GM19395 (cell line): ENCODE data around the gene TMEM11.
A peak's percentile ranks its signal among the peaks of the same experiment; 100 is the strongest.

Source experiments
- ATAC-seq: cut with Tn5 transposase; IDR thresholded peaks from one replicate; pipeline ENCODE4 v1.9.1; 2021; ENCODE audit warnings: mild to moderate bottlenecking, moderate library complexity; ENCODE audit not compliant: unreplicated experiment

TMEM11 gene

DNA sequence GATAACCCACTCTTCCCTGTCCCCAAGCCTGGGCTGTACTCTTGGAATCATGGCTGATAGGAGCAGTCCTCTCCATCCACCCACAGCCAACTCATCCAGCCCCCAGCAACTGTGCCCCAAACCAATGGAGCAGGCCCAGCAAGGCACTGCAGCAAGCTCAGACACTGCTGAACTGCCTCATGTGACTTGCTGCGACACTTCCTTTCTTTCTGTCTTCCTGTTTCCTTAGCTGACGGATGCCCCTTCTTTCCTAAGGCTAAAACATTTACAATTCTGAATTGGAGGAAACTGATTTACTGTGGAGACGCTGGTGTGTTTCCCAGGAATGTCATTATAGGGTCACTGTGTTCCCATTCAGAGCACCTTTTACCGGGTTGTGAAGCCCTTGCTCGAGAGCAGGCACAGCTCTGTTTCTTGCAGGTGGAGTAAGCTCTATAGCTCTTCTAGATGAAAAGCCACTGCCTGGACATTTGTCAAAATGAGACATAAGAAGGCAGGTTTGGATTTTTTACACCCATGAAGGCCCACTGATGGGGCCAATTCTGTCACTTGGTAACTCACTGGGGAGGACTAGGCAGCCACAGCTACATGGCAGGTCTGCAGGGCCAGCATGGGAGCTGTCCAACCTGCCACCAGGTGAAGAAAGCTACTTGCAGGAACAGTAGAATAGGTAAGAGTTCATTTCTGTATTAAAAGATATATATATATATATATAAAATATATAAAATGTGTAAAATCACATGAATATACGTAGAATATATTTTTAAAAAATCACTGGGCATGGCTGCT lies 27.4 kb downstream of the TMEM11 start:
- no peak for ATAC-seq

DNA sequence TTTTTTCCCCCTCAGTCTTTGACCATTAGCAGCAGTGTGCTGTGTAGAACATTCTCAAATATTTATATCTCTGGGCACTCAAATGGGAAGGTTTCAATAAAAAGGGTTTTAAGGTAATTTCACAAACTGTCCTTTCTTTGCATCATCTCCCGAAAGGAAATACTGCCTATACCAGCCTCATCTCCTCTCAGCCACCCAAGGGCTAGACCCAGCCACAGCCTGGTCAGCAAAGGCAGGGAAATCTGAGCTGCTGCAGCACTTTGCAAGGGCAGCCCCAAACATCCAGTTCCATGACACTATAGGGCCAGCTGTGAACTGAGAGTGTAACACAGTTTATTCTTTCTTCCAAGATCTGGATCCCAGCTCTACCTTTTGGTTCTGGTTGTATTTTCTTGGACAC lies 28.9 kb downstream of the TMEM11 start:
- no peak for ATAC-seq

DNA sequence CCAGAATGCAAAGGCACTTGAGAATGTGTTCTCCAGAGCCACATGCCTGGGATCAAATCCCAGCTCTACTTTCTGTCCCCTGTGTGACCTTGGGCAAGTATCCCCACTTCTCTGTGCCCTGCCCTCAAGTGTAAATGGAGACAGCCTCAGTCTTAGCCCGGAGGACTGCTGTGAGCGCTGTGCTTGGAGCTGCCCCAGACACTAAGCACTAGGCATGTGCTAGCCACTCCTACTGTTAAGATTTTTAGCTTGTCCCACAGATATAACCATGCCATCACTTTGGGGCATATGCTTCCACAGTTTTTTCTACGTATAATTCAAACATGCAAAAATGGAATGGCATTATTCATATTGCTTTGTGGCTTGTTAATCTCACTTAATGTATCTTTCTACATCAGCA lies 29.4 kb downstream of the TMEM11 start:
- ATAC-seq: no peak

DNA sequence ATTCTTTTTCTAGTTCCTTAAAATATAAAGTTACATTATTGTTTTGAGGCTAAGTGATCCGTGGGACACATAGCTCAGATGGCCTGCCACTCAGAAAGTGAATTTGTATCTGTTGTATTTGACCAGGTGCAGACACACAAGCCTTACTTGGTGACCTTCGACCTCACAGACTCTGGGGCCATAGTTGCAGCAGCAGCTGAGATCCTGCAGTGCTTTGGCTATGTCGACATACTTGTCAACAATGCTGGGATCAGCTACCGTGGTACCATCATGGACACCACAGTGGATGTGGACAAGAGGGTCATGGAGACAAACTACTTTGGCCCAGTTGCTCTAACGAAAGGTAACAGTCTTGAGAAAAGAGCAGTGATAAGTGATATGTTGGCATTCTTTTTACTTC lies 30.5 kb downstream of the TMEM11 start:
- ATAC-seq: no peak

DNA sequence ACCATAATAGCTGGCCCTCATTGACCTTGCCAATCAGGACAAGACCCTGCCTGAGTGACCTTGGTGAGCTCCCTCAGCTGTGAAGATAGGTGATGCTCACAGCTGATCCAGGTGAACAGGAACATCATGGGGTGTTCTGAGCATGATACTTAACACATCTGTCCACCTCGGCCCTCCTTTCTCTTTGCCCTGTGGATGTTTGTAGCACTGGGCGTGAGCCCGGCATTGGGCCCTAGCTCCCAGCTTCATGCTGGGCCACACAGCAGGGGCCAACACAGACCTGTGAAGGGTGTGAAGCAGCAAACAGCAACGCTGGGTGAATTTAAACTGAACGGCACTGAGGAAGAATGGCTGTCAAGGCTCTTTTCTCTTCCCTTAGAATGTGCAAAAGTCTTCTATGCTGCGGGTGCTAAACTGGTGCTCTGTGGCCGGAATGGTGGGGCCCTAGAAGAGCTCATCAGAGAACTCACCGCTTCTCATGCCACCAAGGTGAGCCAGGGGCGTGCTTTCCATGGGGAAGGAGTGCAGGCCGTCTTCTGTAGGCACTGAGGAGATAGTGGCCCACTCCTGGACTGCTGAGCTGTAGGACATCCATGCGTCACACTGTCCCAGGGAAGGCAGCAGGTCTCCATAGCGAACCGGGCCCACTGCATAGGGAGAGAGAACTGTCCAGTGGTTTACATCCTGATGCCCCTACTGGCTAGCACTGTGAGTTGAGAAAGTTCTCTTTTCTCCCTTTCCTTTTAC lies 35.9 kb downstream of the TMEM11 start:
- no peak for ATAC-seq

DNA sequence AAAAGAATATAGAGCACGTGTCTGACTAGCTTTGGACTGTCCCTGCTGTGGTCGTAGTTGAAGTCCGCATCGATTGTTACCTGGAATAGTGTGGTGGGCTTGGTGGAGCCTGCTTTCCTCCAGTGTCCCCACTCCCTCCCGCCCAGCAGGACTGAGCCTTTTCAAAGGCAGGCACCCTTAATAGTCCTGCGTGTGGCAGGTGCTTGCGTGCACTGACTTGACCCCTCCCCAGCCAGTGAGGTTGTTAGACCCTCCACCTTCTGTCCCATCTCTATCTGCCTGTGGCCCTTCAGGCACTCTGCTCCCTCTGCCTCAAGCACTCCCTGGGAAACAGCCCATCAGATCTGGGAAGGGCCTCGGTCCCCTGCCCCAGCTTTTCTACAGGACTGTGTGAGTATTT lies 36.6 kb downstream of the TMEM11 start:
- no peak for ATAC-seq

DNA sequence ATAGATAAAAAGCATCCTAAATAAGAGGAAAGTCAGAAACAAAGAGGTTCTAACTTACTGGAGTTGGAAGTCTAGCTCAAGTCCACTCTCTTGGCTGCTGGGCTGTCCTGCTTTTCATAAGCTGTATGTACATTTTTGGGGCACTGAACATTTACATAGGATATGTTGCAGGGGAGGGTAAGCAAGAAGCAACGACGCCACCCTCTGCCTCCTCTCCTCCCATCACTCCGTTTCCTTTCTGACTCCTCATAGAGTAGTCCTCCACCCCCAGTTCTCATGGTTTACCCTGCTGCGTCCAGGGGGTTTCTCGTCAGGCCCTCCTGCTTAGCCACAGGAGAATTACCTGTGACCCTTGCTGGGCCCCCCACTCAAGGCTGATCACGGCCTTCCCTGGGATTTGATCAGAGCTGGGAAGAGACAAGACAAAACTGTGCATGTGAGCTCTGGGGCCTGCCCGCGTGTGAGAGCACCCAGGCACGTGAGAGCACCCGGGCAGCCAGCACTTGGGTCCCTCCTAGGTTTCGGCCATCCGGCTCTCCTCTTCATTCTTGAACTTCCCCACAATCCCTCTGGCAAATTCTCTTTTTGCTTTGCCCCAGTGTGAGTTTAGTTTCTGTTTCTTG lies 37.1 kb downstream of the TMEM11 start:
- no peak for ATAC-seq

DNA sequence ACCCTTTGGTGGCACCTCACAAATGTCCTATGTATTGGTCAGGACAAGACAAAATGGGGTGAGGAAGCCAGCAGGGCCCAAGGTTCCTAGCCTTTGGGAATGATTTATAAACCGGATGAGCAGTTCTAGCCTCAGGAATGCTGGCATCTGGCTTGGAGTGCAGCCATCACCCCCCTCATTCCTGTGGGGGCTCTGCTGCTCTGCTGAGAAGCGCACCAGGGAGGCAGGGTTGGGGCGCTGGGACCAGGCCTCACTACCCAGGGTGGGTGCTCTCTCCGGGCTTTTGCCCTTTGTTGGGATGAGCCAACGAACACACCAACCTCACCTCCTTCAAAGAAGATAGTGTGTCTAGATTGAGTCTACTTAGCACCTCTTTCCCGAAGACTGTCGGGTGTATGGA lies 39.2 kb downstream of the TMEM11 start:
- ATAC-seq: no peak

DNA sequence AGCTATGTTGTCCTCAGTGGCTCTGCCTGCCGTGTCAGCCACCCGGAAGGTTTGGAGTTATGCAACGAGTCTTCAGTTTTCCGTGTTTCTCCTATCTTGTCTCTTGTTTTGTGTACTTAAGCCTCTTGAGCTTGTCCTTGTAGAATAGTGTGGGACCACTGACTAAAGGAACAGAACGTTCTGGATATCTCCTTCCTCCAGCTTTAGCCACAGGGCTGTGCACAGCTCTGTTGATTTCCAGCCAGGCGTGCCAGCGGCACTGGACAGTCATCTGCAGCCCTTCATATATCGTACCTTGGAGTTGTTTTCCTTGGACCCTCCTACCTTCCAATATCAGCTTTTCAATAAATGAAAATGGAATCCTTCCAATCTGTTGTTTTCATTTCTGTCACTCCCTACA lies 39.8 kb downstream of the TMEM11 start:
- no peak for ATAC-seq

DNA sequence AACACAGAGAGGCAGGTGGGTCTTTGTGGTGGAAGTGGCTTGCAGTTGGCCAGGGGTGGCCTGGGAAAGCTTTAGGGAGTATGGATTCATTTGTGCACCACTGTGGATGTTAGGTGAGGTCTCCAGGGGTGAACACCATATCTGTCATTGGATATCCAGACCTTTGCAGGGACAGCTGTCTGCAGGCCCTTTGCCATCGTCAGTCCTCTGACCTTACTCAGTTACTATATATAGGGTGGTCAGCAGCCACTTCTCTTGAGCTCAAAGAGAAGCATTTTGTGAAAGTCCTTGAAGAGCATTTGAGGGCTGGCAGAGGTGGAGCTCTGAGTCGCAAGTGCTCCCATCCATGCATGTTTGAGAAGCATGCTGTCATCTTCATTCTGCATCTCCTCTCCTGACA lies 40.4 kb downstream of the TMEM11 start:
- ATAC-seq: no peak

DNA sequence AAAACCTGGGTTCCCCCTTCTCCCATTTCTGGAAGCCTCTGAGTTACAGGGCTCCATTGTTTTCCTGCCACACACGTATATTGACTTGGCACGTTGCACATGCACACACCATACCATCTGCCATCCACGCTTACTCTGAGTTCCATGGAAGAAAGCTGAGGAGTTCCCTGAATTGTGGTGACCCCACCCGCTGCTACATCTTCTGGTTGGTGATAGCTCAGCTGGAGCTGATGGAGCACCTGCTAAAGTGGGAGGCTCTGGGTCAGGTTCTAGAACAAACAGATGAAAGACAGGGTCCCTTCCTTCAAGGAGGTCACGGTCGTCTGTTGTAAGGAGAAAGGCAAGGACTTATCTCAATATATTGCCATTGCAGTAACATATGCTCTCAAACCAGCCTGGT lies 41.1 kb downstream of the TMEM11 start:
- no peak for ATAC-seq

DNA sequence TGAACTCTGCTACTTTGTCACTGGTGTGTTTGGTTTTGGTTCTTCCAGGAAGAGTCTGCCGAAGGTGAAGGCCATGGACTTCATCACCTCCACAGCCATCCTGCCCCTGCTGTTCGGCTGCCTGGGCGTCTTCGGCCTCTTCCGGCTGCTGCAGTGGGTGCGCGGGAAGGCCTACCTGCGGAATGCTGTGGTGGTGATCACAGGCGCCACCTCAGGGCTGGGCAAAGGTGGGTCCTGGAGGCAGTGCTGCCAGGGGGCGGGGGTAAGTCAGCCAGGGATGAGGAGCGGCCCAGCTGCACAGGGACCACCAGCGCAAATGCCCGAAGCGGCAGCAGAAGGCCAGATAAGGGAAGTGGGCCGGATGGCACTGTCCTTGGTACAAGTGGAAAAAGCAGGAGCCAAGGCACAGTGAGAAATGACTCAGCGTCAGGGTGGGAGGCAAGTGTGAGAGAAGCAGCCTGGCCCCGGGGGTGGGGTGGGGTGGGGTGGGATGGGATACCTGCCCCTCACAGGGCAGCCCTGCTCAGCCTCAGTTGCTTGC lies 41.9 kb downstream of the TMEM11 start:
- no peak for ATAC-seq

DNA sequence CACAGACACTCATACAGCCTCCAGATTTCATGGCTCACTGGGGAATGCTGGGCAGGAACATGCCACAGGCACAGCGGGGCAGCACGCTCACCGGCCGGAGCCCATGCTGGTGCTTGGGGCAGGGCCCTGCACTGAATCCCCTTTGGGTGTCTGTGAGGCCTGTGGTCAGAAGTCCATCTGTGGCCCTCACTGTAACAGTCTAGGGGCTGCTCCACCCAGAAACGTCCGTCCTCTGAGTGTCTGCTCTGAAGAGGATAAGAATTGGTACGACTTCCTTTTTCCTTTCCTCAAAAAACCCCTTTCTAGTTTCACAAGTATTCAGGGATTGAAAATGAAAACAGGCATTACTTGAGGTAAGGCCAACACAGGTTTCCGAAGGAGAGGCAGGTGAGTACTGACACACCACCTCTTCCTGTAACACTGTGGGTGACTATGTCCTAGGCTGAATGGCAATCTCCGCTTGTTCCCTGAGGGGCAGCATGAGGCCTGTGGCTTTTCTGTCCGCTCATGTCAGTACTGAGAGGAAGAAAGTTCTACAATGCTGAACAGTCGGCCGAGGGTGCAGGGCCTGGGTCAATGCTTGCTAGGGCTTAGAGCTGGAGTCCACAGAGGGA lies 42.5 kb downstream of the TMEM11 start:
- peak; percentile 84 for ATAC-seq

DNA sequence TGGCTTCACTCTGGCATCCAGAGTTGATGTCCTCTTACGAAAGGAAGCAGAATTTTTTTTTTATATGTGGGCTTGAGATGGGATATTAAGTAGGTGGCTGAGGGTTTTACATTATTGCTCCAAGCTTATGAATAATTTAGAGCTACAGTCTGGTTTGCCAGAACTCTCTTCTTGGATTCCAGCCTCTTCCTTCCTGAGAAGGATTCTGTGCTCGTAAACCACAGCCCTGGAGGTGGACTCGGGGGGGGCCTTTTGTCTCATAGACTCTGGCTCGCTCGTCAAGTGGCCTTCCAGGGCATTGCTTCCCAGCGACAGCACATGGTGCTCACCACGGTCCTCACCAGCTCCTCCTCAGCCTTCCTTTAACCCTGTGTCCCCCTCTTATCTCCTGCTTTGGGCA lies 43.2 kb downstream of the TMEM11 start:
- no peak for ATAC-seq

DNA sequence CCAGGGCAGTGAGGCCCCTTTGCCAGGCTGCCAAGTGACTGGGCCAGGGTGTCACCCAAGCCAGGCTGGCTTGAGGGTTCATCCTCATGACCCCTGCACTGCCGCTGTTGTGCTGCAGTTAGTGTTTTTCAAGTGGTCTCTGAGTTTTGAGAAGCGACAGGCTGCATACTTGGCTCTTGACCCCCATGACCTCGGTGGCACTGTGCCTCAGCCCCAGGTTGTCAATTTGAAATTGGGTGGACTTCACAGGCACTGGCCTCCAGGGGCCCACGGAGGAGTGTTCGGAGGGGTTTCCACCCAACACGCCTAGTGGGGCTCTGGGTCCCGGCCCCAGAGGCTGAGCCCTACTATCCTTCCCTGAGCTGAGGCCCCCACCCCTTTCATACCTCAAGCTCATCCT lies 44.5 kb downstream of the TMEM11 start:
- ATAC-seq: no peak

DNA sequence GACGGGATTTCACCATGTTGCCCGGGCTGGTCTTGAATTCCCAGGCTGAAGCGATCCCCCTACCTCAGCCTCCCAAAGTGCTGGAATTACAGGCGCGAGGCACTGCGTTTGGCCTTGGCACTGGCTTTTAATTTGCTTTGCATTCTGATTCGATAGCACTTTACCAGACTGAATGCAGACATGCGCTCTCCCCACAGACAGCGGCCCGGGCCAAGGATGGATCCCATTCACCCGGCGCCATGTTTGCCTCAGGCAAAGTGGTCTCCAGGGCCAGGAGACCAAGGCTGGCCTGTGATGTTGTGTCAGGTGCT lies 45.5 kb downstream of the TMEM11 start:
- no peak for ATAC-seq

DNA sequence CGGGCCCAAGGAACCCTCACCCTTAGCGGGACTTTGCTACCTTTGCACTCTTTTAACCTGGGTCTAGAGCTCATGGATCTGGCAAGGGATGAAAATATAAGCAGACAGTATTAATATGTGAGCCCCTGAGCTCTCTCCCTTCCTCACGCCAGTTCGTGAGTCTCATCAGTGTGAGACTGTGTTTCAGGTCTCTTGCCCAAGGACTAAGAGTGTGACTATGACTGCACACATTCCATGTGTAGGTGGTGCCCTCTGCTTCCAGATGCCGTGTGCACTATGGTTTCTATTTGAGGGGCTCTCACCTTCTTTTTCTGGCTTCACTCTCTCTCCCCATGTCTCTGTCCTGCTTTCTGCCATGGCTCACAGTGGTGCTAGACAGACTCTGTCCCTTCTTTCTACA lies 46.7 kb downstream of the TMEM11 start:
- ATAC-seq: no peak

DNA sequence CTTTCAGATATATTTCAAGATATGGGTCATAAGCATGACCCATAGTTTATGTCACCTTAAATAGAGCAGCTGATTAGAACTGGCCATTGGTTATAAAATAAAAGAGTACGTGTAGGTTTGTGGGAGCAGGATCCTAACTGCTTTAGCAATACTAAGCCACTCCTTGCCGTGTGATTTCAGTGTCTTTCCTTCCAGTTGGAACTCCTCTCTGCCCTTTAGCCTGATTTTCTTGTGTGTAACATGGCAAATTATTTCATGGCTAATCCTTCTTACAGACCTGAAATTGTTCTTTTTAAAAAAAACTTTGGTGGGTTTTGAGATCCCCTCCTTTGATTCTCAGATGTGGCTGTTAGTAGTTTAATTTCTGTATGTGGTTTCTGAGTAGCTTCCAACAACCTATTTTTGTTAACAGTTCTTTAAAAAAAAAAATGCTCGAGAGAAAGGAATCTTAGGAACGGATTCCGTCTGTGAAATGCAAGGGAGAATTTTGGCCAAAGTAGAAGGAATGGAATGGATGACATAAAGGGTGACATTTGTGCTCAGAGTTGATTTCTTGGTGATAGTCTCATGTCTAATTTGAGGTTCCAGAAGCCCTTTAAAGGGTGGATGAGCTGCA lies 47.3 kb downstream of the TMEM11 start:
- no peak for ATAC-seq

DNA sequence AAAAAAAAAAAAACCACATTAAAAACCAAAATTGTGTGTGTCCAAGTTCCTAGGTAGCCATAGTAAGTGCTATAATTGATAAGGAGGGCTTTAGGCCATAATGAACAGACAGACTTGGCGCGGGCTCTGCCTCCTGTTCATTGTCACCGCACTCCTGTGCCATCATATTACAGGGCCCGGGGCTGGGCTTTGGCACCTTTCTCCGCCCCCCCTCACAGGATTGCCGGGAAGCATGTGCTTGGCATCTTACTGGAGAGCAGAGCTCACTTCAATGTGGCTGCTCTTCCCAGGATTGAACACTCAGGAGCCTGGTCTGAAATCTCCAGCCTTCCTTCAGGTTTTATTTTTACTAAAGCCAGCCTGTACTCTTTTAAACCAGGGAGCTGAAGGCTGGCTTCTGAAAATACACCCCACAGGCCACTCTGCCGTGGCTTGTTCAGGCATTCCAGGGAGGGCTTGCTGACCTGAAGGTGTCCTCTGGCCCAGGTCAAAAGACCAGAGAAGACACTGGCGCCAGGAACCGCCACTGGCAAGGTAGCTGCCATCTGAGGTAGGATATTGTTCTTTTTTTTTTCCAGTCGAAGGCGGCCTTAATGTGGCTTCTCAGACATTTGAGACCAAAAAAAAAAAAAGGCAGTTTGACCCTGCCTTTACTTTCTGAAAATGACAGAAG lies 47.9 kb downstream of the TMEM11 start:
- no peak for ATAC-seq

DNA sequence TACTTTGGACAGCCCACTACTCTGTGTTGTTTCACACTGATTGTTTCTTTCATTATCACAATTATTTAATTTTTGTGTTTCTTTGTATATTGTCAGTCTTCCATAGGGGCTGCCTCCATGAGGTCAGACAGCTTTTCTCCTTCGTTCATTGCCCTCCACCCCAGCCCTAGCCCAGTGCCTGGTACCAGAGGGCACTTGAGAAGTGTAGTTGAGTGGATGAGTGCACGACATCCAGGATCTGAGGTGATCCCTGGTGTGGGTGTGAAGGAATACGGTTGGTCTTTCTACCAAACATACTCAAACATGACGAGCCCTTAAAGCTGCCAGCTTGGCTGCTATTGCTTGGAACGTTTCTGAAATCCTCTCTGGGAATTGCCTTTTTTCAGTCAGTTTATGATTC lies 49.3 kb downstream of the TMEM11 start:
- no peak for ATAC-seq

DNA sequence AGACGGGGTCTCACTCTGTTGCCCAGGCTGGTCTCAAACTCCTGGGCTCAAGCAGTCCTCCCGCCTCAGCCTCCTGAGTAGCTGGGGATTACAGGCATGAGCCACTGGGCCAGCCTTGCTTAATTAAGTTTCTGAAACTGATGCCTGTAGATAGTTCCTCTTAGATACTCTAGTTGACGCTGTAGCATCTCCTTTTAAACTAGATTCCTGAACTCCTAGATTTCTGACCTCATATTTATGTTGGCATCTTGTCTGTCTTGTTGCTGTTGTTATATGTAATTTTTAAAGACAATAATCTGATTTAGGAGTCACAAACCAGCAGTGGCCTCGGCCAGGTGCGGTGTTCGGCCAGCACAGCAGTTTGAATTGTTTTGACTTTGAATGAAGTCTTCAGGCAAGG lies 49.7 kb downstream of the TMEM11 start:
- no peak for ATAC-seq
